ENCODE data around the gene SCGN.
"Not testable (repeated sequence)": the region's sequence is repeated elsewhere in the genome, so short reads cannot be mapped to it uniquely, and the experiment has no call there.

The SCGN gene

DNA sequence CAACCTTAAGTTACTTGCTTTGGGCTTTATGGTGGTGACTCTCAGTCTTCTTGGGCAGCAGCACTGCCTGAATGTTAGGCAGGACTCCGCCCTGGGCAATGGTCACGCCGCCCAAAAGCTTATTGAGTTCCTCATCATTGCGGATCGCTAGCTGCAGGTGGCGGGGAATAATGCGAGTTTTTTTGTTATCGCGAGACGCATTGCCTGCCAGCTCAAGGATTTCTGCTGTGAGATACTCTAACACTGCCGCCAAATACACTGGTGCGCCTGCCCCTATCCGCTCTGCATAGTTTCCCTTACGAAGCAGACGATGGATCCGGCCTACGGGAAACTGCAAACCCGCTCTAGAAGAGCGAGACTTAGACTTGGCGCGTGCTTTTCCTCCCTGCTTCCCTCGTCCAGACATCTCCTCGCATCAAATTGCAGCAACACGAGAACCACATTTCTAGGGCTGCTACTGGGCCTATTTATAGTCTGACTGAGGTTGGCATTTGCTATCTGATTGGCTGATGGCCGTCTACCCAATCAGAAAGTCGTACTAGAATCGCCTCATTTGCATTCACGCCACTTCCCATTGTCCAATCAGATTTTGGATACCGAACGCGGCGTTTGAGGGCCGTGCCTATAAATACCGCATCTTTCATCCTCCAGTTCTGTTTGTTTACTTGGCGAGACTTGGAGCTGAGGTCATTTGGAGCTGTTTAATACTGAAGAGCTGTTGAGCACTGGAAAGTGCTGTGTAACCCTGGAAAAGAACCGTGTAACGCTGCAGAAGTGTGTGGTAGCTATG is 74.3 kb downstream of the SCGN start:
- in situ Hi-C loops (cut with MboI; ENCODE audit: low sequenced_read_pairs), result no loop called here

DNA sequence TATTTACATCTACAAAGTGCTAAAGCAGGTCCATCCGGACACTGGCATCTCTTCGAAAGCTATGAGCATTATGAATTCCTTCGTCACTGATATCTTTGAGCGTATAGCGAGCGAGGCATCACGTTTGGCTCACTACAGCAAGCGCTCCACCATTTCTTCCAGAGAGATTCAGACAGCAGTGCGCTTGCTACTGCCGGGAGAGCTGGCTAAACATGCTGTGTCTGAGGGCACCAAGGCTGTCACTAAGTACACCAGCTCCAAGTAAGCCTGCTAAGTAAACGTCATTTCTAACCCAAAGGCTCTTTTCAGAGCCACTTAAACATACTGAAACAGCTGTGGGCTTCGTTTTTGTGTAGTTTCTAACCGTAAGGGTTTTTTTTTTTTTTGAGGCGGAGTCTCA is 75.0 kb downstream of the SCGN start:
- in situ Hi-C loops (cut with MboI; ENCODE audit: low sequenced_read_pairs), result no loop called here

DNA sequence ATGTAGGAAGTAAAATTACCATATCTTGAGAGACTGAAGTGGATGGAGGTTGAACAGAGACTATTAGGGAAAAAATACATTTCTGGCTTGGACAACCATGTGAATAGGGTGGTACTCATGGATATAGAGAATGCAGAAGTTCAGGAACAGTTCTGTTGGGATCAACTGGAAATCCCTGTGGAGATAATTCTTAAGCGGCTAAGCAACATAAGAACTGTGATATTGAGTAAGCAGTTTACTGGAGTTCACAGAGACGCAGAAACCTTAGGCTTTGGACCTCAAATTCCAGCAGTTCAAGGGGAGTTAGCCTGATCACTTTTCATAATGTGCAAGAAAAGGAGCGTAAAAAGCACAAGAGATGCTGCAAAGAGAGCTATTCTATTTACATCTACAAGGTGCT is 78.9 kb downstream of the SCGN start:
- in situ Hi-C loops (cut with MboI; ENCODE audit: low sequenced_read_pairs), result no loop called here

DNA sequence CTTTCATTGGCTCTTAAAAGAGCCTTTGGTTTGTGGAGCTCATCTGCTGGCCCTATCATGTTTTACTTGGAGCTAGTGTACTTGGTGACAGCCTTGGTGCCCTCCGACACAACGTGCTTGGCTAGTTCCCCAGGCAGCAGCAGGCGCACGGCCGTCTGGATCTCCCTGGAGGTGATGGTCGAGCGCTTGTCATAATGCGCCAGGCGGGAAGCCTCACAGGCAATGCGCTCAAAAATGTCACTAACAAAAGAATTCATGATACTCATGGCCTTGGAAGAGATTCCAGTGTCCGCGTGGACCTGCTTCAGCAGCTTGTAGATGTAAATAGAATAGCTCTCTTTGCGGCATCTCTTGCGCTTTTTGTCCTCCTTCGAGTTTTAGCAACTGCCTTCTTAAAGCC is 79.7 kb downstream of the SCGN start:
- in situ Hi-C loops (cut with MboI; ENCODE audit: low sequenced_read_pairs), result no loop called here

DNA sequence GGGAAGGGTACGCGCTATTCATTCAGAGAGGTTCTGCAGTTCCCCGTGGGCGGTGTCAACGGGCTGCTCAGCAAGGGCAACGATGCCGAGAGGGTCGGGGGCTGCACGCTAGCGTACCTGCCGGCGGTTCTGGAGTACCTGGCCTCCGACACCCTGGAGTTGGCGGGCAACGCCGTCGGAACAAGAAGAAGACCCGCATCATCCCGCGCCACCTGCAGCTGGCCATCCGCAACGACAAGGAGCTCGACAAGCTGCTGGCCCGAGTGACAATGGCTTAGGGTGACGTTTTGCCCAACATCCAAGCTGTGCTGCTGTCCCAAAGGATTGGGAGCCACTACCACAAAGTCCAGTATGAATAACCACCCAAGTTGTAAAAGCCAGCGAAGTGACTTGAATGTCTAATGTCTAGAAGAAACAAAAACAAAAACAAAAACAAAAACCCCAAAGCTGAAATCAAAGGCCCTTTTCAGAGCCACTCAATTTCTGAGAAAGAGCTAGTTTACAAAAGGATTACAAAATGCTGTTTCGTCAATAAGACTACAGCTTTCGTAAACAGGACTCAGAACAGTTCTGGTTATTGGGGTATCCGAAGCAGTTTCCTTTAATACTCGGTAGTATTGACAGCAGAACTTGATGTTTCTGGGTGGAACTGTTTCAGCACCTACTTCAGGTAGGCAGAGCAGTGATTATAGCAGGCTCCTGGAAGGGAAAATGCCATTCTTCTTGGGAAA is 80.6 kb downstream of the SCGN start:
- in situ Hi-C loops (cut with MboI; ENCODE audit: low sequenced_read_pairs), result no loop called here

DNA sequence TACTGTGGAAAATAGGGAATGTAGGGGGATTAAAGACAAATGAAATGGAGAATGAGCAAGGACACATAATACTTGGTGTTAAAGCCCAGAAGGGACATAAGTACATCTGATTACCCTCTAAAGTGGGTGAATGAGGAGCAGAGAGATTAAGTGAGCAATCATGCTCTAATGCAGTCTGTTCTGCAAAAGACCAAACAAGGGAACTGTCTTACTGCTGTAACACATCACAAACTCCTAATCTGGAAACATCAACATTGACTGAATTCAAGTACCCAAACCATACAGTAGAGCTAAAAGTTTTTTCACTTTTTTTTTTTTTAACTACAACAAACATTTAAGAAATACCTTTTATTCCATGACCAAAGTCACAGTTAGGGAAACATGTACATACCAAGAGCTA is 83.2 kb downstream of the SCGN start:
- in situ Hi-C loops (cut with MboI; ENCODE audit: low sequenced_read_pairs), result no loop called here

DNA sequence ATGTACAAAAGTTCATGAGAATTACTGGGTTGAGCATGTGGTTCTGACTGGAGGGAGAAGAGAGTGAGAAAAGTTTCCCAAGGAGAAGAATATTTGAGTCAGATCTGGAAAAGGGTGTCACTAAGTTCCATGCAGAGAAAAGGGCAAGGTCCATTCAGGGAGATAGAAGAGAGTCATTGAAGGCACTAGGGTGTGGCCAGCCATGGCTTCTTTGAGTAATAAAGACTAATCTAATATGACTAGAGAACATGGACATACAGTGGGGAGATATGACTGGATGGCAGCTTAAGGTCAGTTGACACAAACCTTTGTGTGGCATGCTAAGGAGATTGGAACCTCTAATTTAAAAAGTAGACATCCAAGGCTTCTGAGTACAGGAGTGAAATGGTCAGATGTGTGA is 91.9 kb downstream of the SCGN start:
- in situ Hi-C loops (cut with MboI; ENCODE audit: low sequenced_read_pairs), result no loop called here

DNA sequence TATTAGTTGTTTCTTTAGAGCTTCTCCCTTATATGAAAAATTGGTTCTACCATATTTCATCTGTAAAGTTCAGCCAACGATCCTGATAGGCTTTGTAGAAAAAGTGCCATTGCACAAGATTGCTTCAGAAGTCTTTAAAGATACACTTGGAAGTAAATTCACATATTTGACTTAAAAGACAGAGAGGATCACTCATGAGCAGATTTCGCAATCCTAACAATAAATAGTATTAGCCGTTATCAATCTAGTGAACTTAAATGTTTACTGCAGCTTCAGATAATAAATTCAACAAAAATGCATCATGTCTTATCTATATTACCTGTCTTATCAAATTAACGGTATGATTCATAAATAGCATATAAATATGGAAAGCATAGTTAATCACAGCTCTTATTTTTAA is 93.8 kb downstream of the SCGN start:
- in situ Hi-C loops (cut with MboI; ENCODE audit: low sequenced_read_pairs), result no loop called here

DNA sequence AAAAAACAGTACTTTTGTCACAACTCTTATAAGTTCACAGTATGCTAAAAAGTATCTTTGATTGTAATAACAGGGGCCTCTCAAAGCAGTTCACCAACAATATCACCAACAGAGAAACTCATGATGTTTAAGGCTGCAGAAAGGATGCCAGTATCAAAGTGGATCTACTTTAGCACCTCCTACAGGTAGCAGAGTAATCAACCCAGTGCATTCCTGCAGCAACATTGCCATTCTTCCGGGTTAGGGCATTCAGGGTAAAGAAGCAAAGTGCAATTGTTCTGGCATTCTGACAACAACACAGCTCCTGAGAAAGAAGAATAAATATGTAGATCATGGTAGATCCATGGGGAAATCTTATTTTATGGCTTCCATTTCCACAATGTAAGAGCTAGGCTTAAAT is 95.0 kb downstream of the SCGN start:
- in situ Hi-C loops (cut with MboI; ENCODE audit: low sequenced_read_pairs), result no loop called here

DNA sequence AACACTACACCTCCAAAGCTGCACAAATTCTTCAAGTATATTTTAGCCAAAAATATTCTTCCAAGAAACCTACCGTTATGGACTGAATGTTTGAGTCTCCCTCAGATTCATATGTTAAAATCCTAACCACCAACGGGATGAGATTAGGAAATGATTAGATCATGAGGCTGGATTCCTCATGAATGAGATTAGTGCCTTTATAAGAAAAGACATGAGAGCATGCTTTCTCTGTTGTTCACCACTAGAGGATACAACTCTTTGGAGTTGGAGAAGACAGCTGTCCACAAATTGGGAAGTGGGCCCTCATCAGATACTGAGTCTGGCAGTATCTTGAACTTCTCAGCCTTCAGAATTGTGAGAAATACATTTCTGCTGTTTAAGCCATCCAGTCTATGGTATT is 95.5 kb downstream of the SCGN start:
- in situ Hi-C loops (cut with MboI; ENCODE audit: low sequenced_read_pairs), result no loop called here

DNA sequence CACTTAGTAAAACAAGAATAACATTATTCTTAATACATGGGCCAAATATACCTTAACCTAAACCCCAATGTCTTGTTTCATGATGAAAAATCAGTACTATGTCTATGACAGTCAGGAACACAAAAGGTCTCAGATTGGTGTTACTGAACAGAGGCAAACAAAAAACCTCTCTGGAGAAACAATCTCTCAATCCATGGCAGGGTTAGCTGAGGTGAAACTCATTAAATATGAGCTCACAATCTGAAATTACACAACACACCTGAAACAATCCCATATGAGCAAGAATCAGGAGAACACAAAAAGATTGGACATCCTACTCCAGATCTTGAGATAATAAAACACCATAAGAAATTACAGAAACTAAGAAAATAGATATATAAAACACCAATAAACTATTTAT is 96.0 kb downstream of the SCGN start:
- in situ Hi-C loops (cut with MboI; ENCODE audit: low sequenced_read_pairs), result no loop called here

DNA sequence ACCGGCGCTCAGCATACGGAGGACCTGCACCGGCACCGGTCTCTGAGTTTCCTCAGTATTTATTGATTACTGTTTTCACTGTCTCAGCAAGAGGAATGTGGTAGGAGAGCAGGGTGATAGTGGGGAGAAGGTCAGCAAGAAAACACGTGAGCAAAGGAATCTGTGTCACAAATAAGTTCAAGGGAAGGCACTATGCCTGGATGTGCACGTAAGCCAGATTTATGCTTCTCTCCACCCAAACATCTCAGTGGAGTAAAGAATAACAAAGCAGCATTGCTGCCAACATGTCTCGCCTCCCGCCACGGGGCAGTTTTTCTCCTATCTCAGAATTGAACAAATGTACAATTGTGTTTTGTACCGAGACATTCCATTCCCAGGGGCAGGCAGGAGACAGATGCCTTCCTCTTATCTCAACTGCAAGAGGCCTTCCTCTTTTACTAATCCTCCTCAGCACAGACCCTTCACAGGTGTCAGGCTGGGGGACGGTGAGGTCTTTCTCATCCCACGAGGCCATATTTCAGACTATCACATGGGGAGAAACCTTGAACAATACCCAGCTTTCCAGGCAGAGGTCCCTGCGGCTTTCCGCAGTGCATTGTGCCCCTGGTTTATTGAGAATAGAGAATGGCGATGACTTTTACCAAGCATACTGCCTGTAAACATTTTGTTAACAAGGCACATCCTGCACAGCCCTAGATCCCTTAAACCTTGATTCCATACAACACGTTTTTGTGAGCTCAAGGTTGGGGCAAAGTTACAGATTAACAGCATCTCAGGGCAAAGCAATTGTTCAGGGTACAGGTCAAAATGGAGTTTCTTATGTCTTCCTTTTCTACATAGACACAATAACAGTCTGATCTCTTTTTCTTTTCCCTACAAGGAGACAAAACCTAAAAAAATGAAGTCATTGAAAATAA is 96.8 kb downstream of the SCGN start:
- in situ Hi-C loops (cut with MboI; ENCODE audit: low sequenced_read_pairs), result not testable (repeated sequence)

DNA sequence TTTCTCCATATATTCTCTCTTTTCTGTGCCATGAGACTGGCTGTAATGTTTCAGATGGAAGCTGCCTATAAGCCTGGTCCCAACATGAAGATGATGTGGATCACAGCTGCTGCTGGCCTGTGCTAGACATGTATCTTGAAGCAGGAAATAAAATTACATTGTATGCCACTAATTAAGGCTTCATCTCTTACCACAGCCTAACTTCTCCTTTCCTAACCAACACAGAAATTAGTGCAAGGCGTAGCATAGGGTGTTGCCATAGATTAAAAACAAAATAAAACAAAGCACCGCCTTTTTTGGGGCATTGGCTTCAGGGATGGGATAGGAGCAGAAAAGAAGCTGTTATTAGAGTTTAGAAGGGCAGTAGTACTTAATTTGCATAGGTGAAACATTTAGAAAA is 97.8 kb downstream of the SCGN start:
- in situ Hi-C loops (cut with MboI; ENCODE audit: low sequenced_read_pairs), result no loop called here

DNA sequence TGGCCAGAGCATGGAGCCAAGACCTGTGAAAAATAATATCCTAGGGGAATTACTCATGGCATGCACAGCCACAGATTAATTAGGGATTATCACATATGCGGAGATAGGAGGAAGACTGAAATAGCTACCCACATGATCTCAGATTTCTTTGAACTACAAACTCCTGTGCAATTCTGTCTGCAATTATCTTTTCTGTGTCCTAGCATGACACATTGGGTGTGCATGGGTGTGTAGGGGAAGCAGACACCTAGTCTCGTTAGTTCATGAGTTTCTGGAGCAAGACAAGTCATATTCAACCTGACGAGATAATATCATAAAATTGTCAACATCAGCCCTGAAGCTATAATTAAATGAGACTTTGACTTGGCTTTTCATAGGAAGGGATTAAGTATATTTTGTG is 98.9 kb downstream of the SCGN start:
- in situ Hi-C loops (cut with MboI; ENCODE audit: low sequenced_read_pairs), result no loop called here
